AG04449 (cell line): ENCODE measurements around the gene GFI1.

Experiments used
- CTCF ChIA-PET: fragments of 350-600 bp; formaldehyde crosslinking; extraction: SDS; loops from one replicate; lab custom pipeline; 2021; ENCODE audit warnings: antibody characterized with exemption; lab: Yijun Ruan, JAX
- POLR2A ChIA-PET: fragments of 400-600, 350-600 bp; formaldehyde crosslinking; extraction: SDS; loops from one replicate; lab custom pipeline; 2020; ENCODE audit warnings: antibody characterized with exemption, inconsistent platforms; lab: Yijun Ruan, JAX
- DNase-seq: peaks from one replicate; pipeline ENCODE4 v3.0.0-alpha.2; 2010; ENCODE audit warnings: low read depth, low spot score
- H3K4me3 ChIP-seq: 2 replicates; pipeline ENCODE4 v1.5.1; 2011; ENCODE audit warnings: low read depth, mild to moderate bottlenecking, control low read depth, low read length
- TF ChIP-seq, protein P1 (sequence below): IDR thresholded peaks from one replicate; pipeline ENCODE4 v1.5.1; 2011; ENCODE audit warnings: mild to moderate bottlenecking, moderate library complexity, low read length, control low read depth, inconsistent platforms; ENCODE audit not compliant: insufficient read depth; ENCODE audit errors: missing control alignments

GFI1 gene

DNA sequence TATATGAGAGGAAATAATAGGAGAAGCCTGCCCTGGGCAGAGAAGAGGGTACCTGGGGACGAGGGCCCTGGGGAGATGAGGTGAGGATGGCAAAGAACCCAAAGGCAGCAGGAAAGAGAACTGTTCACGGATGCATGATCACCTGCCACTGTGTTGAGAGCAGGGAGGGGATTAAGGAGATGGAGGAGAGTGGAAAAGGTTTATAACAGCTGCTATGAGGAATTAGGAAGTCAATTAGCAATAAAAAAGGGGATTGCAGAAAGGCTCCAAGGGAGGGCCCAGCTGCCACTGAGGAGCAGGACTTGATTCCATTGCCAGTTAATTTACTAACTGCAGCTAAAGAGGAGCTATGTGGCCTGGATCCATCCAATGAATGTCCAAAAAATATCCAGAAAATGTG, 61.1 kb downstream of the GFI1 start:
- TF ChIP-seq, protein P1, sequence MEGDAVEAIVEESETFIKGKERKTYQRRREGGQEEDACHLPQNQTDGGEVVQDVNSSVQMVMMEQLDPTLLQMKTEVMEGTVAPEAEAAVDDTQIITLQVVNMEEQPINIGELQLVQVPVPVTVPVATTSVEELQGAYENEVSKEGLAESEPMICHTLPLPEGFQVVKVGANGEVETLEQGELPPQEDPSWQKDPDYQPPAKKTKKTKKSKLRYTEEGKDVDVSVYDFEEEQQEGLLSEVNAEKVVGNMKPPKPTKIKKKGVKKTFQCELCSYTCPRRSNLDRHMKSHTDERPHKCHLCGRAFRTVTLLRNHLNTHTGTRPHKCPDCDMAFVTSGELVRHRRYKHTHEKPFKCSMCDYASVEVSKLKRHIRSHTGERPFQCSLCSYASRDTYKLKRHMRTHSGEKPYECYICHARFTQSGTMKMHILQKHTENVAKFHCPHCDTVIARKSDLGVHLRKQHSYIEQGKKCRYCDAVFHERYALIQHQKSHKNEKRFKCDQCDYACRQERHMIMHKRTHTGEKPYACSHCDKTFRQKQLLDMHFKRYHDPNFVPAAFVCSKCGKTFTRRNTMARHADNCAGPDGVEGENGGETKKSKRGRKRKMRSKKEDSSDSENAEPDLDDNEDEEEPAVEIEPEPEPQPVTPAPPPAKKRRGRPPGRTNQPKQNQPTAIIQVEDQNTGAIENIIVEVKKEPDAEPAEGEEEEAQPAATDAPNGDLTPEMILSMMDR = no peak
- CTCF ChIA-PET = no interaction called here
- DNase-seq = no peak
- POLR2A ChIA-PET = no interaction called here
- H3K4me3 ChIP-seq = no peak overlapping the region
